ENCODE data around the gene FAM76A. TPM values are rescaled to one million over a fixed set of nuclear protein-coding genes. Genes with fewer than 3 reads are reported as not detected.

The FAM76A gene
- total and polyA plus RNA-seq, 9 of the 15 experiments (the other 6 are each of a cell fraction or from before 2014, with no cell fraction given) = 9.5 to 14.6 (median 11.4) TPM

GRCh38 chr1:27741121-27741520, 15.4 kb downstream of the FAM76A start:
- Histone ChIP-seq H3K9ac (ENCODE audit: insufficient read depth in 1 of 2, low read depth in 2 of 2, low read length in 2 of 2) (no peak overlapping the region), H3K9me3 (replicated peaks; ENCODE audit: control insufficient read depth, insufficient read depth, low read depth, low read length) (no peaks in the 10 kb centered on the region), H4K20me1 (replicated peaks; ENCODE audit: control insufficient read depth, insufficient read depth, low read length) (no peaks in the 10 kb centered on the region), H3K4me3 (no peak overlapping the region), H3K4me2 (ENCODE audit: insufficient read depth, low read length) (no peak overlapping the region), H3K27ac (ENCODE audit: extremely low read depth, low read depth, low read length) (no peak overlapping the region), H3K79me2 (ENCODE audit: control insufficient read depth, insufficient read depth, low read length) (no peaks in the 10 kb centered on the region), H3K27me3 (ENCODE audit: control insufficient read depth in 2 of 2, insufficient read depth in 2 of 2, low read length in 2 of 2) (no peaks in the 10 kb centered on the region), H2AFZ (ENCODE audit: low read depth, low read length) (no peak overlapping the region), H3K9me1 (ENCODE audit: control insufficient read depth, insufficient read depth, low read length) (no peaks in the 10 kb centered on the region), H3K36me3 (ENCODE audit: control insufficient read depth, insufficient read depth, low read length) (peaks cover 20% of the 10 kb centered on the region; the same call in 2 of the 3 replicates), H3K4me1 (replicated peaks in 1 of 2; ENCODE audit: control insufficient read depth in 2 of 2, insufficient read depth in 2 of 2, low read length in 2 of 2) (no peaks in the 10 kb centered on the region)
- ChIA-PET CTCF (ENCODE audit: low intra/inter-chr PET ratio) (no interaction called here), POLR2A (interaction anchor here (0.8 to 1.7 kb wide), 3 partner anchors 9 to 252 kb away, joined by 4 read pairs; no protein-coding TSS in a partner anchor)
- DNase-seq (ENCODE audit: extremely low read depth in 1 of 4, low spot score in 3 of 4) (no peak), FAIRE-seq (no peak), ATAC-seq (no peak)
- no TSS peak for BruUV-seq (replicated peaks)
- intact Hi-C loops (cut with micrococcal nuclease) = no loop called here
- in situ Hi-C loops (cut with MboI) = no loop called here
- 72% methylated on average over 5 of the region's 6 CpGs for WGBS (ENCODE audit: insufficient coverage, low coverage, missing lambda C conversion rate)
- TF ChIP-seq NR4A1 (CRISPR knock-in tag; IDR thresholded peaks at IDR 0.05) (no peak), NR4A1 (tag; IDR thresholded peaks at IDR 0.05) (no peak), ZSCAN32 (CRISPR knock-in tag; IDR thresholded peaks at IDR 0.05) (no peak), RFX1 (IDR thresholded peaks at IDR 0.05) (no peak), GATA2 (CRISPR knock-in tag; IDR thresholded peaks at IDR 0.05) (no peak), XRCC5 (IDR thresholded peaks at IDR 0.05; ENCODE audit: low read depth, low read length) (no peak), NR2C2 (CRISPR knock-in tag; IDR thresholded peaks at IDR 0.05) (no peak), NR2C2 (tag; IDR thresholded peaks at IDR 0.05) (no peak), RBM39 (optimal IDR thresholded peaks at IDR 0.05; ENCODE audit: low read depth, low read length) (no peak), TCF3 (CRISPR knock-in tag; IDR thresholded peaks at IDR 0.05) (no peak), ZC3H8 (IDR thresholded peaks at IDR 0.05) (no peak), POLR2AphosphoS5 (IDR thresholded peaks at IDR 0.05; ENCODE audit: control insufficient read depth, insufficient read depth, low read depth, low read length) (no peak), BDP1 (IDR thresholded peaks at IDR 0.05; ENCODE audit: insufficient read depth, insufficient read length) (no peak), ZNF280A (IDR thresholded peaks at IDR 0.05; ENCODE audit: low read depth, partially characterized antibody) (no peak), ZNF780A (CRISPR knock-in tag; IDR thresholded peaks at IDR 0.05) (no peak), ETV6 (IDR thresholded peaks at IDR 0.05; ENCODE audit: borderline replicate concordance in 1 of 2, low read depth in 2 of 2, low read length in 1 of 2) (no peak), ETV6 (CRISPR knock-in tag; IDR thresholded peaks at IDR 0.05; ENCODE audit: borderline replicate concordance) (no peak), FOXP1 (CRISPR knock-in tag; IDR thresholded peaks at IDR 0.05) (no peak)

Data from K562 (cell line).